NCI-H2171 (cell line): ENCODE data around the gene SH3BGRL2.
"Not testable (repeated sequence)": the region's sequence is repeated elsewhere in the genome, so short reads cannot be mapped to it uniquely, and the experiment has no call there.

Experiments used
- DNase-seq: peaks from one replicate; lab custom pipeline; 2025; lab: John Stamatoyannopoulos, UW

The SH3BGRL2 gene

DNA sequence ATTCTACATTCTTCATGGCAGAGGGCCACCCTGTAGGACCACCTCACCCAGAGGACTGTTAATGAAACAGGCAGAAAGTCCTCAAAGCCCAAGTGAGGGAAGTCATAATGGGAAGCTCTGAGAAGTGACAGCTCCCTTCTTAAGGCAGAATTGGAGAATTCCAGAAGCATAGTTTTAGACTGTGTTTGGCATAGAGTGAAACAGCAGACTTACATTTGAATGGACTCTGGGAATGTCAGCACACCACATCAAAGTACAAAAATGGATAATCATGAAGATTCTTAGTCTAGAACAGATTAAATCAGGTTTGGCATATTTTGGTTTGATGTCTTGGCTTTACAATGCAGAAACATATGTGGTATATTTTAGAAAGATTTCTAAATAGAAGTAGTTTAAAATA is 17.9 kb downstream of the SH3BGRL2 start:
- no peak for DNase-seq

DNA sequence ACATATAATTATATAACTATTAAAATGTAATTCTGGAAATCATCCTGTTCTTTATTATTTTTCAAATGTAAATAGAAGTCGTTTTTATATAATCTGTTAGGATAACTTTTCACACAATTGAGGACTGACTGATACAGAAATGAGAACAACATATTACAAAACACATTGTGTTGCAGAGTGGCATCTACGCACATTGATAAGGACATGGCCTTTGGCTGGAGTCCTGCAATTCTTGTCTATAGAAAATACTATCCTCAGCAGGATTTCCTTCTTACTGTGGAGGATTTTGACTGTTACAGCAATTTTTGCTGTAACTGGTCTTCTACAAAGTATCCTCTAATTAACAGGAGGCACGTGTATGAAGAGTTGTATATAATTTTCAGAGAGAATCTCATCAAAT is 19.8 kb downstream of the SH3BGRL2 start:
- DNase-seq, result no peak

DNA sequence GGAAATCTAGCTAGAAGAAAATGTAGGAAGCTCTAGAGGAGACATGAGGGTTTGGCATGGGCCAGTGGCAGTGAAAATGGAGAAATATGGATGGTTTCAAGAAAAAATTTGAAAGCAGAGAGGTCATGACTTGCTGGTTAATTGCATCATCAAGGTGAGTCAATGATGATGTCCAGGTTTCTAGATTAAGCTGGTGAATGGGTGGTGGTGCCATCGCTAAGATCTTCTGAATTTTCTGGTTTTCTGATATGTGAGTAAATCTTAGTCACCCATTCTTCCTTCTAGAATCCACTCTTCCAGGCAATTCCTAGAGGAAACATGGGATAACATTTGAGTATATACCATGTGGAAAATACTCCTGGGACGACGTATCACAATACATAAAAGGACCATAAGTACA is 25.0 kb downstream of the SH3BGRL2 start:
- no peak for DNase-seq

DNA sequence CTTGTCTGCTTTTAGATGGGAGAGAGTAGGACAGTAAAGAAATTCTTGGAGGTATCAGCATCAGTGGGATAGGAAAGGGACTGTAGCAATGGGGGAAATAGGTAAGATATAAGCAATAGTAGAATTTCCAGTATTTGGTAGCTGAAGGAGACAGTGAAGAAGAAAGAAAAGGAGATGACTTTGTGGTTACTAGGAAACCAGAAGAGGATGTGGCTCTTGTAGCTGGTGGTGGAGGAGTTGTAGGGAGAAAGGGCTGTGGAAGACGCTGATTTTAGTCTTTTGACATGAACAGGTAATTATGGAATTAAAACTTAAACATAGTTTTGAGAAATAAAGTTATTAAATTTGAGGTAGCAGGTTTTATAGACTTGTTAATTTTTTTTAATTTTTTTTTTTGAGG is 26.1 kb downstream of the SH3BGRL2 start:
- no peak for DNase-seq

DNA sequence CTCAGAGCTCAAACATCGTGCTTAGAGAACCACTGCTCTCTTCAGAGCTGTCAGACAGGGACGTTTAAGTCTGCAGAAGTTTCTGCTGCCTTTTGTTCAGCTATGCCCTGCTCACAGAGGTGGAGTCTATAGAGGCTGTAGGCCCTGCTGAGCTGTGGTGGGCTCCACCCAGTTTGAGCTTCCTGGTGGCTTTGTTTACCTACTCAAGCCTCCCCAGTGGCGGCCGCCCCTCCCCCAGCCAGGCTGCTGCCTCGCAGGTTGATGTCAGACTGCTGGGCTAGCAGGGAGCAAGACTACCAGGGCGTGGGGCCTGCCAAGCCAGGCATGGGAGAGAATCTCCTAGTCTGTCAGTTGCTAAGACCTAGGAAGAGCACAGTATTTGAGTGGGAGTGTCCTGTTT is 32.5 kb downstream of the SH3BGRL2 start:
- not testable (repeated sequence) for DNase-seq

DNA sequence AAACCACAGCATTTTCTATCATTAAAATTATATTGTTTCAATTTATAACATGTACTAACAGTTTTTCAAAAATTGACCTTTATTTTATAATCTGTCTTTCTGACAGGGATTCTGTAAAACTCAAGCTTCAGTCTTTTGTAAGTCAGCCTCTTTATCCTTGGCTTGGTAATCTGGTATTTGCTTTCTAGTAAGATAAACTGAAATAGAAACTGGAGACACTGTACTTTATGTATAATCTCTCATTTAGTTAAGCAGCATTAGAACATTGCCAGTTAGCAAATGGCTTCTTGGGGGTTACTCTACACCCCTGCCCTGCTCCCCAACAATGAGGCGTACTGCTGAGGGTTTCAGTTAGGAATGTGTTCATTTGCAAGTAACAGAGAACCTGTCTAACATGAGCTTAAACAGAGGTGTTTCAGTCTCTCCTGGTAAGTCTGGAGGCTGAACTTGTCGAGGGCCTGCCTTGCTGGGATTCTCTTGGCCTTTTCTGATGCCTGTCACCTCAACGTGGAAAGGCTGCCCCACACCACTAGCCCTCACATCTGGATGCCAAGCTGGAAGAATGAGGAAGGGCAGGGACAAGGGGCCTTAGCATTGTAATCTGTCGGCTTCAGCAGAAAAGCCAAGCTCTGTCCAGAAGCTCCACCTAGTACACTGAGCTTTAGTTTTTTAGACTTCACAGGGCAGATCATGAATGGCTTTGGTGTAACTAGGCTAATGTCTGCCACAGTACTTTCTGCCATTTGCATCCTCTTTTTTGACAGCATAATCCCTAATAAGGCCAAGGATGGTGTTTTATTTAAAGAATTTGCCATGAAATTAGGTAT is 34.8 kb downstream of the SH3BGRL2 start:
- no peak for DNase-seq

DNA sequence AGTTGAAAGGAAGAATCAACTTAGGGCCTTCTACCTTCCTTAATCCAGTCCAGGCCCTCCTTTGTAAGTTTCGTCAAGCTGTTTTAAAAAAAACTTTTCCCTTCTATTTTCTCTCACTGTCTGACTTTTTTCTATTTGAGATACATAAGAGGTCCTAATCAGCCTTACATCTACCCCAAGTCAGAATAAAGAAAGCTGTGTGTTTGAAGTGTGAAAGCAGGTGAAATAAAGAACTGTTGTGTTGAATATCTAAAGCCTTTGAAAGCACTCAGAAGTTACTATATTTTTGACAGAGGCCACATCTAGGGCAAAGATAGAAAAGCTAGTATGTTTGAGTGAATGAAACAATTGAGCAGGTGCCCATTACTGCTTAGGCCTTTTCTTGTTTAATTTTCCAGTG is 35.5 kb downstream of the SH3BGRL2 start:
- DNase-seq, result no peak

DNA sequence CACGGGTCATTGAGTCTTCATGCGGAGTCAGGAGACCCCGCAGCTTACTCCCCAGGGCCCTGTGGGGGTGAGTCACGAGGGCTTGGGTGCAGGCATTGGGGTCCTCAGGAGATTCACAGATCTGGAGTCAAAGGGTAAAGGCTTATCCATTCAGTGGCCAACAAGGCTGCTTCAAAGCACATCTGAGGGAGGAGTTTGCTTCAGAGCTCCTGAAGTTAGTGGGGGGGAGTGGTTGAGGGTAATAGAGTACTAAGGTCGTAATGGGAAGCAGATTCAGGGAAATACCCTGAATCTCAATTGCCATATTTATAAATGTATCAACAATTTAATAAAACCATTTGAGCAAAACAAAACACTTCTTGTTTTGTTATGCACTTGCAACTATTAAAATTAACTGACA is 37.3 kb downstream of the SH3BGRL2 start:
- DNase-seq, result no peak

DNA sequence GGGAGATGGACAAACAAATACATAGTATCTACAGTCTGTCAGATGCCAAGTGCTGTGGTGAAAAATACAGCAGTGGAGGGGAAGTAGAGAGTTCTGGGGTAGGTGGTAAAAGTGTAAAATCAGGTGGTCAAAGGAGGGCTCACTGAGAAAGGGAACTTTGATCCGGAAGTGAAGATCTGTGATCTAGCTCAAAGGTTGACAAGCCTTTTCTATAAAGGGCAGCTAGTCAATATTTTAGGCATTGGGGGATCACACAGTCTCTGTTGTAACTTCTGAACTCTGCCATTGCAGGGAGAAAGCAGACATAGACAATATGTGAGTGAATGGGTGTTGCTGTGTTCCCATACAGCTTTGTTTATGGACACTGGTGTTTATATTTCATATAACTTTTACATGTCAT is 38.6 kb downstream of the SH3BGRL2 start:
- no peak for DNase-seq

DNA sequence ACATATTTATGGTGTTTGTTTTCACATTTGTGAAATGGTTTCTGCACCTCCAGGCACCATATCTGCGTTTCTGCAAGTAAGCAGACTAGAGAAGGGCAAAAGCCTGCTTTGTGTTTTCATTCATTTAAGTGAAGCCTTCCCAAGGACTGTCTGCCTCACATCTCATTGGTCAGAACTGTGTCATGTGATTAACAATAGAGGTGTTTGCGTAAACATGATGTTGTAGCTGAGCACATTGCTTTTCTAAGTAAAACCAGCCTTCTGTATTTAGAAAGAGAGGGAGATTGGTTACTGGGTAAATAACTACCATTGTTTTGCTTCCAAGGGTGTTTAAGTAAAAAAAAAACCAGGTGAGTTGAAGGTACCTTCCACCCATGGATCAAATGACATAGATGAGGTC is 39.7 kb downstream of the SH3BGRL2 start:
- DNase-seq, result no peak

DNA sequence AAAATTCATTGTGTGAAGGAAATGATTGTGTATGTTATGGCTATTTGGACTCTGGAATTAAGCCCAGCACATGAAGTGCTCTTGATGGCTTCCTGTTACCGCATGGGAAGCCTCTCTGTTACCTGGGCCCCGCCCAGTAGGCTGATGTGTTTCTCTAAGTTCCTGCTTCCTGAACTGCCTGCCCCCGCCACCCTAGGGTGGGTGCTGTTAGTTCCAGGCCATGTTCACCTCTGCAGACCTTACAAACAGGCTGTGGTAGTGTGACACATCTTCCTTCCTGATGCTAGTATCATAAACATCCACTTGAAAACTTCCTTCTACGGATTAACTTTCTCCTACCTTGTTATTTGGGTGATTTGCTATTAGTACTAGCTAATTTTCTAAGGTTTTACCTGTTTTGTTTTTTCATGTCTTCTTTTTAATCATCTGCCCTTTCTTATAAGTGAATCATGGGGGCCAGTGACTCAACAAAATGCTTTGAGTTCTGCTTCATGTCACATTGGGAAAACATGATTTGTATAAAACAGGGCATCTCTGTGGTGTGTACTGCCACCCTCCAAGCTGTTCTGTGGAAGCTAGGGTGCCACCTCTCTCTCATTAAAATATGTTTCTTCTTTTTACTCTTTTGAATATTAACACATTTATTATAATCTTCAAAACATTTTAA is 40.6 kb downstream of the SH3BGRL2 start:
- no peak for DNase-seq

DNA sequence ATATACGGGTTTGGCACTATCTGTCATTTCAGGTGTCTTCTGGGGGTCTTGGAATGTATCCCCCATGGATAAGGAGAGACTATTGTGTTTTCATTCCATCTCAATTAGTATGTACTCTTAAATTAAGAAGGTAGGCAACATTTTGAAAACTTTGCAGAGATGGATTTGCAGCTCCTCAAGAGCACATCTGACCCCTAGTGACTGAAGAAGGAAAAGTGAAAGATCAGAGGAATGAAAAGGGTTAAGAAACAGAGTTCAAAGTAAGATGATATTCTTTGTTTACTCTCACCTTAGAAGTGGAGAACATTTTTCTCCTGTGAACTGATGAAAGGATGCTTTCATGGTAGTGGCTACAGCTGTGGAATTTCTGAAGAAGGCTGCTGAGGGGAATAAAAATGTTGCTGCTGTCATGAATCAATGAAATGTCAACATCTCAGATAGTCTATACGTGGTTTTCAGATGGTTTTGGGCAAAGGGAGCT is 41.5 kb downstream of the SH3BGRL2 start:
- DNase-seq, result no peak

DNA sequence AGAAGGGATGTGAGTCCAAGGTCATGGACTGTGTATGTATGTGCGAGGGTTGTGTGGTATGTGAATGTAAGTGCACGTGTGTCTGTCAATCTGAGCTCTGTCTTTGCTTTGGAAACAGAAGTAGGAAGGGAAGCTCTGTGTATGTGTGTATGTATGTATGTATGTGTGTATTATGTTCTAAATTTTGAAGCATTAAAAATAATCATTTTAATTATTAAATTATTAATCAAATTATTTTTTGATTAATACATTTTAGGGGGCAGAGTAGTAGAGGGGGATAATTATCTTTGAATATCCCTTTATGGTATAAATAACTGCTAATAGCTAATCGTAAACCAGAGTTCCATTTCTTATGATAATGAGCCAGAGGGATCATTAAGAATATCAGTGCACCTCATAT is 42.8 kb downstream of the SH3BGRL2 start:
- DNase-seq, result no peak

DNA sequence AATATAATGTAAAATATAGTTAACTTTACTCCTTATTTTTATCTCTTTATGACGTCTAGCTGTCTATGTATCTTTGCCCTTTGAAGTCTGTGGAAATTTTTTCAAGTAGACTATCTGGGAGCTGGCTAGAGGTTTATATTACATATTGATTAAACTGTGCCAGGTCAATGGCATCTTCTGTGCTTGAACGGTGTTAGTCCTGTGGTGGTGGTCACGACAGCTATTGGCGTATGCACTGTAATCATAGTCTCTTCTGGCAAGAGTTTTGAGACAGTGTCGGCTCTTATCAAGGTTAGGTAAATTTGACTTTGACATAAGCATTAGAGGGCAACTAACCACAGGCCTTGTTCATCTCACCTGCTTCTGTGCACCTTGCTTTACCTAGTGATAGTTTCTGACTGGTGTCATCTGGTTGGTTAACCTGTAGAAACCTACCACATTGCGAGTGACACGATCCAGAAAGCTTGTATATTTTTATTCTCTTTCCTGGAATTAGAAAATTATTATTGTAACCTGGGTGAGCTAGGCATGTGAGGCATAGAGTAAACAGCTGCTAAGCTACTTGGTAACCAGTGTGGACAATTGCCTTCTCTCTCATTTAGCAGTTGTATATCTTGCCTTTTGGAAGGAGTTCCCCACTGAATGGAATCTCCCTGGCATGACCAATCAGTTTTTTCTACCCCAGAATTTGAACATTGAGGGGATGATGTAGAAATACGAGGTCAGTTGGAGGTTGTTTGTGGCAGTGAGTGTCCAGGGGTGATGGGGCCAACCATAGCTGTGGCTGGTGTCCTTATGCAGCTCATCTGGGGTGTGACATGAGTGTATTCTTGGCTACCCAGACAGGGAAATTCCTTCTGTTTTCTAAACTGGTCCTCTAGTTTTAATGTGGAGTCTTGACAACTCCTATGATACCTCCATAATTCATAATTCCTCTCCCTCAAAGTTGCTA is 45.9 kb downstream of the SH3BGRL2 start:
- DNase-seq, result no peak

DNA sequence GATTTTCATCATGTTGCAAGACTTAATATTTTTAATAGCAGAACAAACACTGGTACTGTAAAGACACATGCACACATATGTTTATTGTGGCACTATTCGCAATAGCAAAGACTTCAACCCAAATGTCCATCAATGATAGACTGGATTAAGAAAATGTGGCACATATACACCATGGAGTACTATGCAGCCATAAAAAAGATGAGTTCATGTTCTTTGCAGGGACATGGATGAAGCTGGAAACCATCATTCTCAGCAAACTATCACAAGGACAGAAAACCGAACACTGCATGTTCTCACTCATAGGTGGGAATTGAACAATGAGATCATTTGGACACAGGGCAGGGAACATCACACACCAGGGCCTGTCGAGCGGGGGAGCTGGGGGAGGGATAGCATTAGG is 51.6 kb downstream of the SH3BGRL2 start:
- not testable (repeated sequence) for DNase-seq

DNA sequence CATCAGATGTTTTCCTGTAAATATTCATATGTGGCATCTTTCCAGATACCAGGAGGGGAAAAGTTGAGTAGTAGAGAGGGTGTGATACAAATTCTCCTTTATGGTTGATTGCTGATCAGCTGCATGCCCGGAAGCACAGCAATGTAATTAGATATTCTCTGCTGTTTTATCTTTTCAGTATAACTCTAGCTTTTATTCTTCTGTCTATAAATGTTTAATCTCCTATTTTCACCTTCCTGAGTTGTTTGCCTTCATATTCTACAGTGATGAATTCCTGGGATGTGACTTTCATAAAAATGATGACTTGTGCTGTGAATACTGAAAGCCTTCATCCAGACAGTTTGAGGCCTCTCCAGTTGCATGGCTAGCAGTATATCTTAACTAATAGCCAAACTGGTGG is 53.7 kb downstream of the SH3BGRL2 start:
- no peak for DNase-seq

DNA sequence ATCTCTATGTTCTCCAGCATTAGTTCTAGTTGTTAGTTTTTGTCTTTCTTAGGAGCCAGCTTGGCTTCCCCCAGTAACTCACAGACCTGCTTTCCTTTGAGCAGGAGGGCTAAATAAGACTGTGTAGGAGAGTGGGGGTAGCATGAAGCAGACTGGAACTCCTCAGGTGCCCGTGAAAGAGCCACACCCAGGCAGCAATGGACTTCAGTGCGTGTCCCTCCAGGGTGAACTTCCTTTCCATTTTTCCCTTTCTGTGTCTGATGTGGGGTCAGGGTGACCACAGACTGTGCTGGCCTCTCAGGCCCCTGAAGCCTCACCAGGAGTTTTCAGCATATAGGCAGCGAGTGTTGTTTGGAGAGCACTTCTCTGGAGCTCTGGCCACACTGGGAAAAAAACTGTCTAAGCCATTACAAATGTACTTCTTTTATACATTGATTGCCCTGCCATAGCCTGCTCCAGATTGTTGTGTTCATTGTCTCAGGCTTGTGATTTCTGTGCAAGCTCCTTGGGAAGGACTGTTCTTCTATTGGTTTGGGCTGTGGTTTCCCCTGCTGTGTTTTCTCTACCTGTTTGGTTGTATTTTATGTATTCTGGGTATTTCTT is 55.7 kb downstream of the SH3BGRL2 start:
- no peak for DNase-seq

DNA sequence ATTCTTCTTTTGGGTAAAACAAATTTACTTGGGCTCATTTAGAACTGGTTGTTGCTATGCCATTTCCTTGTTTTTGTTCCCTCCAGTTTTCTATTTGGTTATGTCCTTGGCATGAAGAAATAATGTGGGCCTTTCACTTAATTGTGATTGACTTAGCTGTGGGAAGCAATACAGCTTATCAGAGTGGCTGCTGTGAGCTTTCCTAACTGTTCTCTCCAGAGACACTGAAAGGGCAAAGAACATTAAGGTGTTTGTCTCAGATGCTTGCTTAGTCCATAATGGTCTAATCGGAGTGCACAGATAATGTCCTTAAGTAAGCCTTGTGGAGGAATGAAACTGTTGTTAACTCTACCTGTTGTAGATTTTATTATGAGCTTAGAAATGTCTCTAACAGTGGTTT is 56.6 kb downstream of the SH3BGRL2 start:
- no peak for DNase-seq

DNA sequence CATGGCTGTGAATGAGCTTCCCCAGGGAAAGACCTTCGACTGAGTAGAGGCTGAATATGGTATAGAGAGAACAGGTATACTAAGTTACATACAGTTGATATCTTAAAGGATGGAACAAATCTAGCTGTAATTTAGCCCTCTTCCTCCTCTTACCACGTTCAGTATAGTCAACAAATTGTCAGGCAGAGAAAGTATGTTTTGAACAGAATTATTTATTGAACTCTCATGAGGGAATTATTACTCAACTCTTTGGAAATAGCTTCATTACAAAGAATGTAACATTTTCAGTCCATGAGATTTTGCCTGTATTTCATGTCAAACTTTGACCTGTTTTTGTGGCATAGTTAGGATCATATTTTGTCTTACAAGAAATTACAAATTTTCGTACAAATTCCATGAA is 63.0 kb downstream of the SH3BGRL2 start:
- no peak for DNase-seq

DNA sequence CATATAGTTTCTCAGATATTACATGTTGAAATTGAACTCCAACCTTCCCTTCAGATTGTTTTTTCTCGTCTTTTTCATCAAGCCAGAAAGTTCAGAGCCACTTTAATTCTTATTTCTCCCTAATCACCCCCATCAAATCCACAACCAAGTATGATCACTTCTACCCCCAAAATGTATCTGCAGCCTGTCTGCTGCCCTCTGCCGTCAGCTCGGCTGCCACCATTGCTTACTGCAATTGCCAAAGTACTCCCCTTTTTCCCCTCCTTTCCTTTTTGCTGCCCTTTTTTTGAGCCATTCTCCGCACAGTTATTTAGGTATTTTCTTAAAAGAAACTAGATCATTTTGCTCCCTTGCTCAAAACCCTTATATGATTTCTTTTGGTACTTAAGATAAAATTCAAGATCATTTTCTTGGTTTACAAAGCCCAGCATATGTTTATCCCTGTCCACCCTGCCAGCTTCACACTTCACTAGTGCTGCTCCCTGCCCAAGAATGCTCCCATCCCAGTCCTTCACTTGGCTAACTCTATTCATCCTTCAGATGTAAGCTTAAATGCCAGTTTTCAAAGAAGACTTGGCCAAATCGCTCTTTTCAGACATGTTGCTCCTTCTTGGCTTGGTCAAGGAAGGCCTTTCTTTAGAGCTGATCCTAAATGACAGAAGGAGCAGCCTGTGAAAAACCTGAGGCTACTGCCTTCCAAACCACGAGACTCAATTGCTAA is 63.7 kb downstream of the SH3BGRL2 start:
- DNase-seq, result no peak

DNA sequence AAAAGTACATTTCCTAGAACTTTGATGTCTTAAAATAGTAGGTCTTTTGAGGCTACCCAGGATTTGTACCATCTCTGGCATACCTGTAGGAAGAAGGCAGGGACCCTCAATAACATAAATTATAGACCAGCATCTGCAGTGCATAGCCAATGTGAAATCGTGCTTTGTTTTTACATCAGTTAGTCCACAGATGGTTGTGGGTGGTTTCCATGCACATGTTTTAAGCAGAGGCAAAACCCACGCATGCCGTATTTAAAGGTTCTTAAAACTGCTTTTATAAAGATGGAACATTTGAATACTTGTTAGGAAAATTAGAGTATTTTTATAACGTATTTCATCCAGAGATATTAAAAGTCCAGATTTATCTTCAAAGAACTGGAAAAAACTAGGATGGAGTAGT is 66.3 kb downstream of the SH3BGRL2 start:
- no peak for DNase-seq
